Amniotic stem cell (primary cell): ENCODE results near the gene POLR2E.
"Not testable (repeated sequence)": the region's sequence is repeated elsewhere in the genome, so short reads cannot be mapped to it uniquely, and the experiment has no call there.

ENCODE experiments used
- DNase-seq: peaks from one replicate; lab custom pipeline; 2025; lab: John Stamatoyannopoulos, UW

POLR2E gene

DNA sequence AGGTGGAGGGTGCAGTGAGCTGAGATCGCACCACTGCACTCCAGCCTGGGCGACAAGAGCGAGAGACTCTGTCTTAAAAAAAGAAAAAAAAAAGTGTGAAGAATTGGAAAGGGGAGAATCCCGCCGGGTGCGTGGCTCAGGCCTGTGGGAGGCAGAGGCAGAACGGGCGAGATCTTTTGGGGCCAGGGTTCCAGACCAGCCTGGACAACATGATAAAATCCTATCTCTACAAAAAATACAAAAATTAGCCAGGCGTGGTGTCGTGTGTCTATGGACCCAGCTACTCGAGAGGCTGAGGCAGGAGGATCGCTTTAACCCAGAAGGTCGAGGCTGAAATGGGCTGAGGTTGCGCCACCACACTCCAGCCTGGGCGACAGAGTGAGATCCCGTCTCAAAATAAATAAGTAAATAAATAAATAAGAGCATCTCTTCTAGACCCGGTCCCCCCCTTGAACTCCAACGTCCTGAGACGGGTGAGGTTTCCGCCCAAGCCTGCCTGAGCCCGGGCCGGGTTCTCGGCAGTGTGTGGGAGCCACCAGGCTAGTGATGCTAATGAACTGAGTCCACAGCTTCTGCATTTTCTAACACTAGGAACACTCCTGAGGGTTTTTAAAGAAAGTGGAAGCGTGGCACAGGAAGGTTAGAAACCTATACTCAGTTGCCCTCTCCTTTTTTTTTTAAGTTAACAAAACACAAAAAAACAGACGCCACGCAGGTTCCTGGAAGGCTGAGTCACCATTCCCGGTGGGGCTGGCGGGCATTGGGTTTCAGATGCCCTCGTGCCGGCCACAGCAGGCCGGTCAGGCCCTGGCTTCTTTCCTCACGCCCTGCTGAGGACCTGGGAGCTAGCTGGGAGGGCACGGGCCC, 30.7 kb upstream of the POLR2E start:
- DNase-seq = no peak

DNA sequence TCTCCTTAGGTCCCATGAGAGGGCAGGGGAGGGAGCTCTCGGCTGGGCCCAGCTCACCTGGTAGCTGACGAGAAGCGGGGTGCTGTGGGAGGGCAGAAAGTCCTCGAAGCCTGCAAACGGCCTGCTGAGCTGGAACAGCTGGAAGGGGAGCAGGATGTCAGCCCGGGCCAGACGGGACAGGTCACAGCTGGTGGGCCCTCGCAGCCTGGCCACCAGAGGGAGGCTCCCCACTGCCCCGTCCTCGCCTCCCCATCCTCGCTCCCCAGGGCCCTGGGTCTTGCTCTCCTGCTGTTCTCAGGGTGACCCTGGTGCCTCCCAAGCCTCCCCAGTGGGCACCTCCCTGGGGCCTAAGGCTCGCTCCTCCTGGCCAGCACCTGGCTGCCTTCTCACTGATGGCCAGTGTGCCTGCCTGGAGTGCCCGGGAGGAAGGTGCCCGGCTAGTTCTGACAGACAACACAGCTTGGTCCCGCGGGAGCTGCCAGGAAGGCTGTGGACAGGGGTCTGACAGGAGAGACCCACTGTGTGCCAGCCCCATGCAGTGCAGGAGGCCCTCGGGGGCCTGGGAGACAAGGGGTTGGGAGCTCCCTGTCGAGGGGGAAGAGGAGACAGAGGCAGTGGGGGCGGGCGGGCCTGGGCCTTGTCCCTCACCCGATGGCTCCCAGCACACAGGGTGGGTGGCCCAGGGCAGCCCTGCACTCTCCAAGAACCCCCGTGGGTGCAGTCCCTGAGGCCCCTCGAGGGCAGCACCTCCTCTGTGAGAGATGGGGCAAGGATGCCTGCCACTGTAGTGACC, 28.9 kb upstream of the POLR2E start:
- no peak for DNase-seq

DNA sequence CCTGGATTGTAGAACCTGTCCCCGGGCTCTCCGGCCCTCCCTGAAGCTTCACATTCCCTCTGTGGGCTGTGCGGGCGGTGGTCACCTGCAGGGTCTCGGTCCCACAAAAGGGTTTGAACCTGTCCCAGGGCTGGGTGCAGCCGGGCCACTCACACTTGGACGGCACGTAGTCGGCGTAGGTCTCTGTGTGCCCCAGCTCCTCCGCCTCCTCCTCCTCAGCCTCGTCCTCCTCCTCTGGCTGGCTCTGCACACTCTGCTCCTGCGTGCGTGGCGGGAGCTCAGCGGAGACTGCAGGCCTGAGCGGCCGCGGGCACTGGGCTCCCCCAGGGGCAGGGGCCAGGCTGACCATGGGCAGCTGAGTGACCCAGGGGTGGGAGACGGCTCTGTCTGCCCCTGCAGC, 28.2 kb upstream of the POLR2E start:
- no peak for DNase-seq

DNA sequence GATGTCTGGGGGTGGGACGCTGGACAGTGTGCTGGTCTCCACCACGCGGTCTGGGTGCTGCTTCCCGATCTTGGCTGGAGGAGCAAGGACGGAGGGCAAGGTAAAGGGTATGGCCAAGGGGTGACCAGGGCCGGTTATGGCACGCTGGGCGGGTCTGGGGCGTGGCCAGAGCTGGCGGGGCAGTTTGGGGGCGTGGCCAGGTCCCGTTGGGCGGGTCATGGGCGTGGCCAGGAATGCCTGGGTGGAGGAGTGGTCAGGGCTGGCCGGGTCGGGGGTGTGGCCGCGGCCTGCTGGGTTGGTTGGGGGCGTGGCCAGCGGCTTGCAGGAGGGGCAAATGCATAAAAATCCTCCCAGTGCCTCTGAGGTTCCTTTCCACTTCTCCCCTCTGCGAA, 27.8 kb upstream of the POLR2E start:
- no peak for DNase-seq

DNA sequence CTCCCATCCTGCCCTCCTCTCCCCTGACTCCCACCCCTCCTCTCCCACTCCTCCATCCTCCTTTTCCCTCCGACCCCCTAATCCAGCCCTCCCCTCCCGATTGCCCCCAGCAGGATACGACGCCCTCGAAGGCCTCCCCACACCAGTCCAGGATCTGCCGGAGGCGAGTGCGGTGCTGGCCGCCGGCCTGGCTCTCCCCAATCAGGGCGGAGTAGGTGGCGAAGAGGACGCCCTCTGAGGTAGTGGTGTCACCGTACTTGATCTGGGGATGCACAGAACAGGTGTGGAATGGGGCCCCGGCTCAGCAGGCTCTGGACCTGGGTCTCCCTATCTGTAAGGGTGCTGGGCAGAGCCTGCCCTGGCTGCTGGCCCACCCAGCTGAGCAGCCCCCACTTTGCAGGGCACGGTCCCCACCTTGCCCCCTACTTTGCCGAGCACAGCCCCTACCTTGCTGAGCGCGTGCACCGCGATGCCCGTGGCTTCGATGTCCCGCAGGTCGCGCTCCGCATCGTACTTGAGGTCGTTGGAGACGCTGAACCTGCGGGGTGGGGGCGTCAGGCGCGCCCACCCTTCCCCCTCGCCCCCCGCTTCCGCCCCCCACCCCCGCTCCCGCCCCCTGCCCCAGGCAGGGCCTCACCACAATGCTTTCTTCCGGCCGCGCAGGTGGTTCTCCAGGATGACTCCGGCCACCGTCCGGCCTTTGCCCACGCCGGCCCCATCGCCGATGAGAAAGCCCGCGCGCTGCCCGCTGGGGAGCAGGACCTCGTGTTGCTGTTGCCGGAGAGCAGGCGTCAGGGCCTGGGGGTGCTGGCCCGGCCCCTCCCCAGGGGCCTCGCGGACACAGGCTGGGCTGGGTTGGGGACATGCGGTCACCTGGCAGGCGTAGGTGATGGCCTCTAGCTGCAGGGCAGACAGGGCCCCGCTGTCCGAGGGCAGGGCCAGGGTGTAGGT, 27.1 kb upstream of the POLR2E start:
- no peak for DNase-seq

DNA sequence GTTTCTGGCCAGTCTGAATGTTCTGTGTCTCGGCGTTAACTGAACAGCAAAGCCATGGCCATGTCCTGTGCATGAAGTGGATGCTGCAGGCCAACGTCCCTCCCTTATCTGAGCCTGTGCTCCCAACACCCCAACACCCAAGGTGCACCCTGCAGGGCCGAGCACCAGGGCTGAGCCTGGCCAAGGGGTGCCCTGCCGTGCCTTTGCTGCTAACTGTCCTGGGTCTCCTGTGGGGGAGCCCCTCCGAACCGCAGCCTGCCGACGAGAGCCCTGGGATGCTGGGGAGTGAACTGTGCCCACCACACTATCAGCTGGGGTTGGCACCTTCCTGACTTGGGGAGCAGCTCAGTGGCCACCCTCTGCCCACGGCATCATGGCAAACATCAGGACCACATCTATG, 26.2 kb upstream of the POLR2E start:
- DNase-seq = no peak

DNA sequence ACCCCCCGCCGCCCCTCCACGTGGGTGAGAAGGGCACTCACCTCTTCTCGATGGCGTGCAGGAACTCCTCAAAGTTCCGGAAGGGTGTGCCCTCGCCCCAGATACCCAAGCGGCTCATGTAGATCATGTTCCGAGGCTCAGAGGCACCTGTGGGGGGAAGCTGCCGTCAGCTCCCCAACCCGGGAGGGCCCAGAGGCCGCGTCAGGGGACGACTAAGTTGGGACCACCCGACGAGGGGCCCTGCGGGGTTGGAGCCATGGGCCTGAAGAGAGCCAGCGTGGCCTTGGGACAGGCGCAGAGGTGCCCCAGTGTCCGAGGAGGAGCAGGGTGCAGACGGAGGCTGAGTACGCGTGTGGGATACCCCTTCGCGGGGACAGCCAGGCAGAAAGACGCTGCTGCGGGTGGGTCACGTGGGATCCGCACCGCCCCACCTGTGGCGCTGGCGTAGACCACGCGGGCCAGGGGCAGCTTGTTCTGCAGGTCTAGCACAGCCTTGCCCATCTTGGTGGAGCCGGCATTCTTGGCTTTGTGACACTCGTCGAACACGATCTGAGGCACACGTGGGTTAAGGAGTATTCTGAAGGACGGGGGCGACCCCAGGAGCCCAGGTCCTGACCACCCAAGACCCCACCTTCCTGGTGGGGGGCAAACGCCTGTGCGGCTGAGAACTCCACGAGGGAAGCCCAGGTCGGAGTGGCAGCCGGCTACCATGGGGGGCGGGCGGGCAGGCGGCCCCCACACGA, 24.5 kb upstream of the POLR2E start:
- no peak for DNase-seq

DNA sequence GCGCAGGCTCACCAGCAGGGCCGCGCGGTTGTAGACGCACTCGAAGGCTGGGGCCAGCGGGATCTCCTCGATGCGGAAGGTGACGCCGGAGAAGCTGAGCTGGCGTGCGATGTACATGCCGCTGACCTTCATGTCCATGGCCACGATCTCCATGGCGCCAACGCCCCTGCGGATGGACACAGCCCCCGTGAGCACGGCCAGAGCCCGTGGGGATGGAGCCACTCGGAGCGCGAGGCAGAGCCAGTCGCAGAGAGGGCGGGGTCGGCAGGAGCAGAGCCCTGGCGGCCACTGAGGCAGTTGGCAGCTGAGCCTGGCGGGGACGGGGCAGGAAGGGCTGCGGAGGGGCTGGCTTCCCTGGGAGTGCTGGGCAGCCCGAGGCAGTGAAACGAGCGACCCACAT, 23.8 kb upstream of the POLR2E start:
- no peak for DNase-seq

DNA sequence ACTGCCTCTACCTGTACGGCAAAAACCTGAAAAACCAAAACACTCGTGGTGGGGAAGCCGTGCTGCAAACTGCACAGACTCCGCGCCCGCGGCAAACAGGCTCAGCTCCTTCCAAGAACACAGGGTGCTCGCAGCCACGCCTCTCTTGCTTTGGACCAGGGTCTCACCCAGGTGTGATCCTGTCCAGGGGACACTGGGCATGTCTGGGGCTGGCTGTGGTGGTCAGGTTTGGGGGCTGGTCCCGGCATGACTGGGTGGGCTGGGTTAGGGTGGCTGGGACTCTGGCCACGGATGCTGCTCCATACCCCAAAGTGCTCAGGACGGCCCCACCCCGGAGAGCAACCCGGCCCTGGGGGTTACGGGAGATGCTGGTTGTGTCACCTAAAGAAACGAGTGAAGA, 22.5 kb upstream of the POLR2E start:
- DNase-seq = no peak

DNA sequence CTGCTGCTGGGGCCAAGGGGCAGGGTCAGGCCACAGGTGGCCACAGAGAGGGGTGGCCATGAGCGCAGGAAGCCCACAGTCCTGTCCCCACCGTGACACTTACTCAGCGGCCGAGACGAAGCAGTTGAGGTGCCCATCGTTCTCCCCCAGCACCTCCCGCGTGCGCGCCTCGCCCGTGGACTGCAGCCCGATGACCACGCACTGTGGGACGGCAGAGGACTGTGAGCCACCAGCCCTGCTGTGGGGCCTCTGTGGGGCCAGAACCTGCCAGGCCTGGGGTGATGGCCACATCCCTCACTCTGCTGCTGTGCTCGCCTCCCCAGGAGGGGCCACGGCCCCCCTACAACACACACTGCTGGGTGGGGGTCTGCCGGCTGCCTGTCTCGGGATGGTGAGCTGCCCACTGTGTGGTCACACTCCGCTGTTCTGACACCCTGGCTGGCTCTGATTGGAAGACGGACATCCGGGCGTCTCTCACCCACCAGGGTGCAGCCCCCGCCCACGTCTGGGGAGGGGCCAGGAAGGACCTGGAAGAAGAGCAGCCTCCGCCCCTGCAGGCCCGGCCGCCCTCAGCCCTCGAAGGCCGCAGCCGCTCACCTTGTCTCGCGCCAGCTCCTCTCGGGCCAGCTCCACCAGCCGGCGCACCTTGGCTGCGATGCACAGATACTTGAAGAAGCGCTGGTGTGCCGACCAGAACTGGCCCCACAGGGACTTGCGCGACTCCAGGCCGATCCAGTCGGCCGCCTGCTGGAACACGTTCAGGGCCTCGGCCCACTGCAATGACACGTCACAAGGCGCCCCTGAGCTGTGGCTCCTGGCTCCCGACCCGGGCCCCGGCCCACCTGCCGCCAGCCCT, 21.8 kb upstream of the POLR2E start:
- DNase-seq = no peak

DNA sequence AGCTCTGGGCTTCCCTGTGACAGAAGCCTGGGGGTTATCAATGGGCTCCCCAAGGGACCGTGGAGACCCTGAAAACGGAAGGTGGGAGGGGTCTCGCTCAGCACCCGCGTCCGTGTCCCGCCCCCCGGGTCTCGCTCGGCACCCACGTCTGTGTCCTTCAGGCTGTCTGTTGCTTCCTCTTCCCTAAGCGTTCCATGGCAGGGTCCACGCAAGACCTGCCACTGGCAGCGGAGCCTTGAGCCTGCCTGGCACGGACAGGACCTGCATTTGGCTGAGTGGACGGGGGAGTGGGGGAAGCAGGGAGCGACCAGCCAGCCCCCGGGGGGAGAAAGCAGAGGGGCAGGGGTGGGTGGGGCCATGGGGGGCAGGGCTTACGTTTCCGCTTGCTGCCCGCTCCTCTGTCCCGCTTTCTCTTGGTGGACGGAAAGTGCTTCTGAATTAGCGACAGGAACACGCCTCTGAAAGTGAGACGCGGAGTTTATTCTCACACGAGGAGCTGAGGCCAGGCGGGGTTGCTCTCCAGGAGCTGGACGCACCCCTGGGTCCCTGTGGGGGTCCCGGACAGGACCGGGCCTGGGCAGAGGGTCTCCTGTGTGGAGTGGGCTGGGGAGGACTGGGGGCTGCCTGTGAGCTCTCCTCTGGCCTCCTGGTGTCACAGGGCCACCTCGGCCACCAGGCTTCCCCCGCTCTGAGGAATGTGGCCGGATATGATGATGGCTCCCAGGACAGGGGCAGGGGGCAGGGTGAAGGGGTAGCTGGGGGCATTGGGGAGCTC, 20.7 kb upstream of the POLR2E start:
- DNase-seq = no peak

DNA sequence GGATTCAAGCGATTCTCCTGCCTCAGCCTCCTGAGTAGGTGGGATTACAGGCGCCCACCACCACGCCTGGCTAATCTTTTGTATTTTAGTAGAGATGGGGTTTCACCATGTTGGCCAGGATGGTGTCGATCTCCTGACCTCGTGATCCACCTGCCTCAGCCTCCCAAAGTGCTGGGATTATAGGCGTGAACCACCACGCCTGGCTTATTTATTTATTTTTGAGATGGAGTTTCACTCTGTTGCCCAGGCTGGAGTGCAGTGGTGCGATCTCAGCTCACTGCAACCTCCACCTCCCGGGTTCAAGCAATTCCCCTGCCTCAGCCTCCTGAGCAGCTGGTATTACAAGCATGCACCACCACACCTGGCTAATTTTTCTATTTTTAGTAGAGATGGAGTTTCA, 19.6 kb upstream of the POLR2E start:
- not testable (repeated sequence) for DNase-seq

DNA sequence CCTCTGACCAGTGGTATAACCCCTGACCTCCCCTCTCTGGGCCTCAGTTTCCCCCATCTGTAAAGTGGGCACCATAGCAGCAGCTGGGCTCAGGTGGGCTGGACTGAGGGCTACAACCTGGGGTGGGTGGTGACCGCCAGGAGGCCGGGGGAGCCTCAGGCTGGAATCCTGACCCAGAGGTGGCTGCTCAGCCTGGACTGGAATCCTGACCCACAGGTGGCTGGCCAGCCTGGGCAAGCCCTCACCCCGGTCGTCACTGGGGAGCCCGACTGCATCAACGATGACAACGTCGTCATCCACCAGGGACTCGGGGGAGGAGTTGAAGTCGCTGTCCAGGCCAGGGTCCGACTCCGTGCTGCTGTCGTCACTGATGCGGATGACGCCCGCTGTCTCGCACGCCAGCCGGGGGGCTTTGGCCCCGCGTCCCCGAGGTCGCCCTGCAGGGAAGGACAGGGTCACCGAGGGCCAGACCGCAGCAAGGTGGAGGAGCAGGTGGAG, 18.9 kb upstream of the POLR2E start:
- DNase-seq = no peak

DNA sequence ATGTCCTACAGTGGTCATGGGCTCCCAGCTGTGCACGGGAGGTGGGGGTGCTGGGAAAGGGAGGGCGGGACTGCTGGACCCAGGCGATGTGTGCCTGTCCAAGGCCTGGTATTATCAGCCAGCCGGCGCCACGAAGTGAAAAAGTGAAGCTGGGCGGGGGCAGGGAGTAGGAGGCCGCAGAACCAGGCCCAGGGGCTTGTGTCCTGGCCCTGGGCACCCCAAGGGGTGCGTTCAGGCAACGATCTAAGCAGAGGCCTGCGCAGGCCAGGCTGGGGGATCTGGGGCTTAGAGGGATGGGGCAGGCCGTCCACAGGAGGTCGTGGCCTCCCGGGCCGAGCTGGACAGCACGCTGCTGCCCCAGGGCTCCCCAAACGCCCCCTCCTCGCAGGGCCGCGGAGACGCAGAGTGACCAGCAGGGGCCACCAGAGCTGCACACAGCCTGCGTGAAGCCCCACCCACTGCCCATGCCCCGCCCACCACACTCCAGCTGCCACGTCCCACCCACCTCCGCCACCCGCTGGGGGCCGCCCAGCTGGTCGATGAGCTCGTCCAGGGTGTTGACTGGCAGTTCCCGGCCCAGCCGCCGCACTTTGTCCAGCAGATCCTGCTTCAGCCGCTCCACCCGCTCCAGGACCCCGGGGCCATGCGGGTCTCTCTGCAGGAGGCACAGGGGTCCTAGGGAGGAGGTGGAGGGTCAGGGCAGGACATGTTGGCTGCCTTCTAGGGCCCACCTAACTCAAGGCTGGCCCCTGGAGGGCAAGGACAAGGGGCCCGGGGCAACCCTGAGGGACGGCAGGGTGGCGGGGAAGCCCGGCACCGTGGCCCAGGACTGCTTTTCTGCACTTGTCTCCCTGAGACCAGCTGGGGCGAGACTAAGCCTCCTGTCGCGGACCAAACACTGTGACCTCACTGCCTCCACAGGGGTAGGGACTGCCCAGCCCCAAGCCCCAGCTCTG, 18.1 kb upstream of the POLR2E start:
- peak; percentile 85 for DNase-seq

DNA sequence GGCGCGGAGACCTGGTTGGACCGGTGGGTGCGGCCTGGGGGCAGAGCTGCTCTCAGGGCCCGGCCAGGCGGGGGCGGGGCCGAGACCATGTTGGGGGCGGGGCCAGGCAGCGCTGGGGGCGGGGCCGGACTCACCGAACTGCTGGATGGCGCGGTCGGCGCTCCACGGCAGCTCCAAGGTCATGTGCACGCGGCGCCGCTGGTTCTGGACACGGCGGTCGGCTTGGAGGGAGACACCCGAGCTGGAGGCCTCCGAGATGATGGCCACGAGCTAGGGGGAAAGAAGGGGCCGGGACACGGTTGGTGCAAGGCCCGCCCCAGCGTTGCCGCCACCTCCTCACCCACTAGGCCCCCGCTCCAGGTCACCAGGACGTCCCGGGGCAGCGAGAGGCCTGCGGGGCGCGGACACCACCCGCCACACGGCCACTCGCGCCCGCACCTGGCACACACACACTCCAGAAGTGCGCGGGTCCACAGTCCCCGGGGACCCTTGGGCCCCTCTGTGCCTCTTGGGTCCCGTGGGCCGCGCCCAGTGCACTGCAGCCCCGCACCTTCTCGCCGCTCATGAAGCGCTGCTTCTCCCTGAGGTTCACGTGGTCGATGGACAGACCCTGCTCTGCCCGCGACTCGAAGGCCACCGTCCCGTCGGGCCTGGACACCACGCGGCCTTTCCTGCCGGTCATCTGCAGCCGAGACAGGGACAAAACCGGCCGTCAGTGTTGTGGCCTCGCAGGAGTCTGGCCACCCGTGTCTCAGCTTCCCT, 17.3 kb upstream of the POLR2E start:
- no peak for DNase-seq

DNA sequence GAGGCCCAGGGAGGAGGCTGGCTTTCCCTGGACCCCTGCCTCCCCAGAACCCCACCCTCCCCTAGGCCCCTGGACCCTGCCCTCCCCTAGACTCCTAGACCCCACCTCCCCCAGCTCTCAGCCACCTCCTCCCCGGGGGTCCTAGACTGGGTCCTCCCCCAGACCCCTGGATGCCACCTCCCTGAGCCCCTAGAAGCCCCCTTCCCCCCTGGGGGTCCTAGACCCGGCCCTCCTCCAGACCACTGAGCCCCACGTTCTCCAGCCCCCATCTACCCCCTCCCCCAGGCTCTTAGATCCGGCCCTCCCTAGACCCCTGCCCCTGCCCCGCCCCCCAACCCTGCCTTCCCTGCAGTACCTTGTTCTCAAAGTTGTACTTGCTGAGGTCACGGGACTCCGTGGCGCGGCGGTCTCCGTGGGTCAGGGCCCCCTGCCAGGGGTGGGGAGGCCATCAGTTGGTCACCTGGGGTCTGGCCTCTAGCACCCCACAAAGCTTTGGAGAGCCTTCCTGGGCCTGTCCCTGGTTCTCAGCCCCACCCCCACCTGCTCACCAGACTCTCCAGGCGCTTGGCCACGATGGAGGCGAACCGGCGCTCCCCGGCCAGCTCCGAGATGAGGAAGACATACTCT, 16.6 kb upstream of the POLR2E start:
- DNase-seq = no peak
